ENCODE data around the gene CCDC34. TPM values are rescaled to one million over a fixed set of nuclear protein-coding genes. Genes with fewer than 3 reads are reported as not detected.

The CCDC34 gene
- total RNA-seq, 1 donor from 2014 or later: 30.6 TPM

GRCh38 chr11:27386181-27386845 lies 23.3 kb upstream of the CCDC34 start:
- H3K27ac Mint-ChIP-seq: no peak overlapping the region
- H3K36me3 Mint-ChIP-seq: peaks cover 8% of the 10 kb centered on the region
- no peak for TF ChIP-seq CTCF (IDR thresholded peaks at IDR 0.05)
- no peak for TF ChIP-seq EZH2 (IDR thresholded peaks at IDR 0.05)
- no peak for TF ChIP-seq EZH2phosphoT487 (IDR thresholded peaks at IDR 0.05)
- H3K4me1 Mint-ChIP-seq: peaks cover 41% of the 10 kb centered on the region
- H3K27me3 Mint-ChIP-seq (ENCODE audit: insufficient read depth, low read depth): no peaks in the 10 kb centered on the region
- peak overlapping the region; percentile 97 for H3K27ac ChIP-seq
- H3K79me2 ChIP-seq (ENCODE audit: low read depth): peaks cover 95% of the 10 kb centered on the region
- no peak for DNase-seq (ENCODE audit: low spot score)
- H3K4me3 ChIP-seq: no peak overlapping the region
- no peaks in the 10 kb centered on the region for H3K9me3 ChIP-seq (ENCODE audit: low read depth)
- no peak overlapping the region for H3K4me3 Mint-ChIP-seq
- no peaks in the 10 kb centered on the region for H3K27me3 ChIP-seq
- no peak overlapping the region for H3K9ac ChIP-seq
- peaks cover 50% of the 10 kb centered on the region for H3K36me3 ChIP-seq
- peaks cover 57% of the 10 kb centered on the region for H3F3A ChIP-seq (ENCODE audit: low read depth)
- H3K4me2 ChIP-seq: peak overlapping the region; percentile 73
- H2AFZ ChIP-seq (replicated peaks): no peak overlapping the region
- H3K4me1 ChIP-seq: peaks cover 53% of the 10 kb centered on the region
- no peaks in the 10 kb centered on the region for H3K9me3 Mint-ChIP-seq
- peaks cover 20% of the 10 kb centered on the region for H4K20me1 ChIP-seq (ENCODE audit: low read depth)

DNA sequence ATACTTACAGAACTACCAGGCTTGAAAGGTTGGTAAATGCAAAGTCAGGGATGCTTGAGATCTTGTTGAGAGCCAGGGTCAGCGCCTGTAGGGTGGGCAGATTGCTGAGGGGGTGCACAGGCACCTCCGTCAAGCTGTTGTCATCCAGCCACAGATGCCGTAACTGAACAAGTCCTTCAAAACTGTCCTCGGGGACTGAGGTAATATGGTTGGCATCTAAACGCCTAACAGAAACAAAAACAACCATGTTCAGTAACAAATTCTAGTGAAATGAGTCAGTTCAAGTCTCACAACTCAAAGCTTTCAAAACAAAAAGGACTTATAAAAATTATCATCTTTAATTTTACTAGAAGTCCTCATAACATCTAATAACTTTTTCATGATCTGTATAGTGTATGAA lies 22.2 kb upstream of the CCDC34 start:
- Histone ChIP-seq H3K27ac (no peak overlapping the region), H3K27me3 (no peaks in the 10 kb centered on the region), H3K9ac (no peak overlapping the region), H3K9me3 (ENCODE audit: low read depth) (no peaks in the 10 kb centered on the region), H3K79me2 (ENCODE audit: low read depth) (peaks cover 97% of the 10 kb centered on the region), H3K36me3 (peaks cover 55% of the 10 kb centered on the region), H3F3A (ENCODE audit: low read depth) (peaks cover 56% of the 10 kb centered on the region), H3K4me1 (peaks cover 47% of the 10 kb centered on the region), H4K20me1 (ENCODE audit: low read depth) (peaks cover 24% of the 10 kb centered on the region), H2AFZ (replicated peaks) (no peak overlapping the region), H3K4me3 (no peak overlapping the region), H3K4me2 (no peak overlapping the region)
- no peak for TF ChIP-seq CTCF (IDR thresholded peaks at IDR 0.05)
- TF ChIP-seq EZH2phosphoT487 (IDR thresholded peaks at IDR 0.05): no peak
- Mint-ChIP-seq H3K36me3 (peaks cover 10% of the 10 kb centered on the region), H3K9me3 (no peaks in the 10 kb centered on the region), H3K4me1 (peaks cover 32% of the 10 kb centered on the region), H3K27ac (no peak overlapping the region), H3K4me3 (no peak overlapping the region), H3K27me3 (ENCODE audit: insufficient read depth, low read depth) (no peaks in the 10 kb centered on the region)
- DNase-seq (ENCODE audit: low spot score): no peak

GRCh38 chr11:27384227-27384626 lies 21.2 kb upstream of the CCDC34 start:
- Mint-ChIP-seq H3K27me3 (ENCODE audit: insufficient read depth, low read depth) (no peaks in the 10 kb centered on the region), H3K4me3 (no peak overlapping the region), H3K36me3 (peaks cover 12% of the 10 kb centered on the region), H3K4me1 (peaks cover 32% of the 10 kb centered on the region), H3K27ac (no peak overlapping the region), H3K9me3 (no peaks in the 10 kb centered on the region)
- Histone ChIP-seq H3F3A (ENCODE audit: low read depth) (peaks cover 54% of the 10 kb centered on the region), H3K4me3 (no peak overlapping the region), H3K9me3 (ENCODE audit: low read depth) (no peaks in the 10 kb centered on the region), H3K4me1 (peaks cover 42% of the 10 kb centered on the region), H3K79me2 (ENCODE audit: low read depth) (peaks cover 97% of the 10 kb centered on the region), H3K9ac (no peak overlapping the region), H3K4me2 (no peak overlapping the region), H3K27me3 (no peaks in the 10 kb centered on the region), H4K20me1 (ENCODE audit: low read depth) (peaks cover 30% of the 10 kb centered on the region), H2AFZ (replicated peaks) (no peak overlapping the region), H3K36me3 (peaks cover 53% of the 10 kb centered on the region), H3K27ac (peak overlapping the region; percentile 69)
- no peak for DNase-seq (ENCODE audit: low spot score)
- TF ChIP-seq CTCF (IDR thresholded peaks at IDR 0.05) (no peak), EZH2phosphoT487 (IDR thresholded peaks at IDR 0.05) (no peak), EZH2 (IDR thresholded peaks at IDR 0.05) (no peak)

Data from neural progenitor cell (in vitro differentiated cells).